Hematopoietic multipotent progenitor cell treated with erythropoietin and hydrocortisone succinate and interleukin-3 and kit ligand, for 4 days (in vitro differentiated cells): ENCODE results near the gene UBE2V1.
"Not testable (repeated sequence)": the region's sequence is repeated elsewhere in the genome, so short reads cannot be mapped to it uniquely, and the experiment has no call there.

Experiments used
- DNase-seq: peaks from one replicate; pipeline ENCODE4 v3.0.0-alpha.2; 2015

Gene UBE2V1

DNA sequence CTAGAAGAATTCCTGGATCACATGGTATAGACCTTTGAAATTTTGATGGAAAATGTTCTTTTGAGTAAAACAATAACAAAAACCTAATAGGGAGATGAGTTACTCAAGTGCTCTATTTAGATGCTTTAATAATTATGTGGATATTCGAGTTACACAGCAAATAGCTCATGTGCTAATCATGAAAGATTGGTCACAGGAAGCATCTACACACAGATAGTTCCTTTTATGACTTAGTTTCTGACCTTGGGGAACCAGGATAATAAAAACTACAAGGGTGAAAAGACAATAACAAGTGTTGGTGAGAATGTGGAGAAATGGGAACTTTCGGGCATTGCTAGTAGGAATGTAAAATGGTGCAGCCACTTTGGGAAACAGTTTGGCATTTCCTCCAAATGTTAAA lies 19.7 kb downstream of the UBE2V1 start:
- no peak for DNase-seq

GRCh38 chr20:50092436-50092835 lies 20.5 kb downstream of the UBE2V1 start:
- no peak for DNase-seq

- no peak for DNase-seq
Measured at GRCh38 chr20:50089787-50090177, 23.2 kb downstream of the UBE2V1 start.

GRCh38 chr20:50089140-50089786 lies 23.7 kb downstream of the UBE2V1 start:
- no peak for DNase-seq

- no peak for DNase-seq
Measured at GRCh38 chr20:50088022-50088421, 24.9 kb downstream of the UBE2V1 start.

DNA sequence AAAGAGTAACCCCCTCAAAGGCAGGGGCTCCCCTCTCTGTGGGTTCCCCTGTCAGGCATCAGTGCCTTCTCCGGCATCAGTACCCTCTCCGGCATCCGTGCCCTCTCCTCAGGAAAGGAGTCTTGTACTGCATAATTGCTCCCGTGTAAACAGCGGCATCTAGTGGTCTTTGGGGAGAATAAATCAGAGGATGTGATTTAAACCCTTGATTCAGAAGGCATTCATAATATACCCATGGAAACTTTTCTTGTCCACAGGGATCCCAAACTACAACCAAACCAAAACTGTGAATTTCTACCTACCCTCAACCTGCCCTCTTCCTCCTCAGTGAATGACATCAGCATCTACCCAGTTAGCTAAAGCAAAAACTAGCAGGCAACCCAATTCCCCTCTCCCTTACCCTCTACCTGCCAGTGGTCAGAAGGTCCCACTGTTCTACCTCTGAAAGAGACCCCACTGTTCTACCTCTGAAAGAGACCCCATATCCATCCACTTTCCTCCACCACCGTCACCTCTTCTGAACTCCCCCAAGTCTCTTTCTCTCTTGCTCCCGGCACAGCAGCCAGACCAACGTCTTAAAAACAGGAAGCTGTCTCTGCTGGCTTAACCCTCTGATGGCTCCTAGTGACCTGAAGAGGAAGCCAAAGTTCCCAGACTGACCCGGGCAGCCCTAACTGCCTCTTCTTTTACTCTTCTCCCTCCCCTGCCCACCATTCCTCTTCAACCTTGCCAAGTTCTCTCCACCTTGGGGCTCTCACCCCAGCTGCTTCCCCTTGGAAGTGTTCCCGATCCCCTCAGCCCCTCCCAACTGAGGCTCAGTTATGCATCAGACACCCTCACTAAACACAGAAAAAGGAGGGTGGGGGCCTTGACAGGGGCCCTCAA lies 27.2 kb downstream of the UBE2V1 start:
- DNase-seq, result peak; percentile 83

DNA sequence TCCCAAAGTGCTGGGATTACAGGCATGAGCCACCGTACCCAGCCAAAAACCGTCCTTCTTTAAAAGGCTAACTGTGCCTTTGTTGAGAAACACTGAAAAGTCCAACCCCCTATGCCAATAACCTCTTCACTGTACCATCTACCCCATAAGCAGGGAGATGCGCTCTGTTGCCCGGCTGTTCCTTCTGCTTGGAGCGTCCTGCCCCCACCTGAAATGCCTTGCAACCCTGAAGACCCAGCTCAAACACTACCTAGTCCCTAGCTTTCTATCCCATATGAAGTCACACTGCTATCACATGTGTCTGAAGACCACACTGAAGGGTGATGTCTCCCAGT lies 27.8 kb downstream of the UBE2V1 start:
- DNase-seq, result no peak

DNA sequence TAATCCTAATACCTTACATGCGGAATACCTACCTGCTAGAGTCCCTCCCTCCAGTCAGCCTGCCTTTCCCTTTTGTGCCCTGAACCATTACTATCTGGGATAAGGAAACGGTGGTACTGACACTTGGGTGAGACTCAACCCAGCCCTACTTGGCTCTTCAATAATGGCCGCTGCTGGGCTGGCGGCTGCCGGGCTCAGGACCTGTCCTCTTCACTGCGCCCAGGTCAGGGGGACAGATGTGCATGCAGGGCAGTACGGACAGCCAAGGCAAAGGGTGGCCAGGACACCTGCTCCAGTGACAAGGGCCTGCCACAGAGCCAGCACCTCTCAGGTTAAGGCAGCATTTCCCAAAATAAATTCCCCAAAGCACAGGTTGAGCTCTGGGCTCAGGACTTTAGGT lies 29.9 kb downstream of the UBE2V1 start:
- no peak for DNase-seq

DNA sequence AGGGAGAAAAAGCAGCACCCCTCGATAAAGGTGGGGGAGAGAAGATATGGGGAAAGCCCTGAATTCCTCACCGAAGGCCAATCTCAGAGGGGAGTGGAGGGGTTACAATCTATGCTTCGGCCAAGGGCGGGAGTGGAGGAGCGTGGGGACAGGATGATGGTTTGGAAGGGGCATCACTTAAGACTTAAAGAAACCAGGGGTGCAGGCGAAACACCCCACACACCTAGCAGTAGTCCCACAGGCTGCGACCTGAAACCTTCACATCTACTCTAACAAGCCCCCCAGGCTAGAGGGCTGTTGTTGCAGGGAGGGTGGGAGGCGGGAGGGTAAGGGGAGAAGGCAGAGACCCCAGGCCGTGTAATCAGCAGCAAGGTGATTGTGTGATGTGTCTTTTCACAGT lies 30.9 kb downstream of the UBE2V1 start:
- not testable (repeated sequence) for DNase-seq

DNA sequence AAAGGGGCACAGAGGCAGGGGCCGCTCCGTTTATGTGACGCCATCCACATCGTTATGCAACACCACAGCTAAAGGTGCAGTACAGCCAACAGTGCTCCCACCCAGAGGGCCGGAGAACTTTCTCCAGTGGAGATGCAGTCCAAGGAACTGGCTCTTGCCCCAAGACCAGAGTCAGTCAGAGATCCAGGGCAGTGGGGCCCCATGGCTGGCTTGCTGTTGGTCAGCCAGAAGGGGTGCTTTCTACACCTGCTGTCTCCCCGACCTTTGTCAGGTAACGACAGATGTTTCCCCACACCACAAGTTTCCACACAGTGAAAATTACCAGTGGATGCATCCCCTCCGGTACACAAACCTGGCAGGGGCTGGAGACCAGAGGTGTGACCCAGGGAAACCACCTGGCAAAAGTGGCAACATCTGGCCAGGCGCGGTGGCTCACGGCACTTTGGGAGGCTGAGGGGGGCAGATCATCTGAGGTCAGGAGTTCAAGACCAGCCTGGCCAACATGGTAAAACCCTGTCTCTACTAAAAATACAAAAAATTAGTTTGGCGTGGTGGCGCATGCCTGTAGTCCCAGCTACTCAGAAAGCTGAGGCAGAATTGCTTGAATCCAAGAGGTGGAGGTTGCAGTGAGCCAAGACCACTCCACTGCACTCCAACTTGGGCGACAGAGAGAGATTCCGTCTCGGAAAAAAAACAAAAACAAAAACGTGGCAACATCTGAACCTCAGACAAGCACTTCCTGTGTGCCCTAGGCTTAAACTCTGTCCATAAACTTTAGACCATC lies 34.9 kb downstream of the UBE2V1 start:
- DNase-seq, result no peak

- no peak for DNase-seq
Measured at GRCh38 chr20:50073500-50073899, 39.5 kb downstream of the UBE2V1 start.

DNA sequence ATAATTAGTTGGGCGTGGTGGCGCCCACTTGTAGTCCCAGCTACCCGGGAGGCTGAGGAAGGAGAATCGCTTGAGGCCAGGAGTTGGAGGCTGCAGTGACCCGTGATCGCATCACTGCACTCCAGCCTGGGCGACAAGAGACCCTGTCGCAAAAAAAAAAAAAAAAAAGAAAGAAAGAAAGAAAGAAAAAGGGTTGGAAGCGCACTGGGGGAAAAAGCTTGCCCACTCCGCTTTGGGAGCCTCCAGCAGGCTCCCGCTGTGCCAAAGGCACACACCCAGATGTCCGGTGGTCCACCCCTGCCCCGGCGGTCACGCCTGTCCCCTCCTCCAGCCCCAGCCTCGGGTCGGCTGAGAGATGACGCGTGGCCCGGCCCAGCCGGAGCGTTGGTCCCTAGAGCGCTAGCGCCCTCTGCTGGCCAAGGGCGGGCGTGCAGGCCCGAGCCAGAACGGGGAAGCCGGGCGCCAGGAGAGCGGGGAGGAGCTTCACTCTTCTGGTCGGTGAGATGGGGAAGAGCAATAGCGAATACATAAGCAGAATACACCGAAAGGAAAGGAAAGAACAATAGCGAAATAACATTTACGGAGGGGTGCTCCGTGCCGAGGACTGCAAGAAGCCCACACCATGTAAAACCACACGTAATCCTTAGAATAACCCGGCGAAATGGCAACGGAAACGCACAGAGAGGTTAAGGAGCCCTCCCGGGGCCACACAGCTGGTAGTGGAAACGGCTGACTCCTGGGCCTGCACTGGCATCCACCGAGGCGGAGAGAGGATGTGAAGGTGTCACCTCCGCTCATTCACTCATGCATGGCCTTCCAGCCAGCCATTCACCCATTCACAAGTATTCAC lies 41.7 kb downstream of the UBE2V1 start:
- peak; percentile 93 for DNase-seq

DNA sequence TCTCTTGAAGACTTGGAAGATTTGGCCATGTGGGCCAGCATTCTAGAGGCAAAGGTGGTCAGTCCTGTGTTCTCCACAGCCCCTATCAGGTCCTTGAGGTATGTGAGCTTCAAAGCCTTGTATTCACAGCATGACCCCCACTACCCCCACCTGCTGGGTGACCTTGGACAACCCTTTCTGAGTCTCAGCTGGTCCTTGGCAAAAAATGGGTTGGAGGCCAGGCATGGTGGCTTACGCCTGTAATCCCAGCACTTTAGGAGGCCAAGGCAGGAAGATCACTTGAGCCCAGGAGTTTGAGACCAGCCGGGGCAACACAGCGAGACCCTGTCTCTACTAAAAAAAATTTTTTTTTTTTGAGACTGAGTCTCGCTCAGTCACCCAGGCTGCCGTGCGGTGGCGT lies 42.6 kb downstream of the UBE2V1 start:
- peak; percentile 45 for DNase-seq

DNA sequence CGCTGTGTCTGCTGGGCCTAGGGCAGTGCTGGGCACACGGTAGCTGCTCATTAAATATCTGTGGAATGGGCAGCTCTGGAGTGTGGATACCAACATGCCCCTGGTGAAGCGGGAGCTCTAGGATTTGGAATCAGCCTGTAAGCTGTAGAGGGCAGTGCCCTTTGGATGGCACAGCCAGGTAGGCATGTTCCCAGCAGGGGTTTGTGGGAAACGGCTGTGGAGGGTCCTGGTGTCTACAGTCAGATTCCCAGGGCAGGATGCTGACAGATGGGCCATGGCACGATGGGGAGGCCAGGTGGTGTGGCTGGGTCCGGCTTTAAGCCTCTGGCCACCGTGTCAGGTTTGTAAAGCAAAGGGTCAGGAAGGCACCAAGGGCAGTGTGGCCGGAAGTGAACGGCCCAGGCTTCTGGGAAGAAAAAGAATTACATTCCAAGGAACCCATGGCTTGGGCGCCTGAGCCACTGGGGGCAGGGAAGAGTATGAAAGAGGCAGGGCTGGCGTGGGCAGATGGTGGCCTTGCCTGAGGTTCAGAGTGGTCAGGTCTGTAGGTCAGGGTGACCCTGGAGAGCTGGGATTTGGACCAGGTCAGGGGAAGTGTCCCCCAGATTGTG lies 44.8 kb downstream of the UBE2V1 start:
- no peak for DNase-seq

- no peak for DNase-seq
Measured at GRCh38 chr20:50067461-50067860, 45.5 kb downstream of the UBE2V1 start.

- no peak for DNase-seq
Measured at GRCh38 chr20:50067018-50067417, 45.9 kb downstream of the UBE2V1 start.

GRCh38 chr20:50066161-50066834 lies 46.7 kb downstream of the UBE2V1 start:
- no peak for DNase-seq

GRCh38 chr20:50065325-50065615 lies 47.7 kb downstream of the UBE2V1 start:
- no peak for DNase-seq

GRCh38 chr20:50063763-50064162 lies 49.2 kb downstream of the UBE2V1 start:
- DNase-seq, result not testable (repeated sequence)

DNA sequence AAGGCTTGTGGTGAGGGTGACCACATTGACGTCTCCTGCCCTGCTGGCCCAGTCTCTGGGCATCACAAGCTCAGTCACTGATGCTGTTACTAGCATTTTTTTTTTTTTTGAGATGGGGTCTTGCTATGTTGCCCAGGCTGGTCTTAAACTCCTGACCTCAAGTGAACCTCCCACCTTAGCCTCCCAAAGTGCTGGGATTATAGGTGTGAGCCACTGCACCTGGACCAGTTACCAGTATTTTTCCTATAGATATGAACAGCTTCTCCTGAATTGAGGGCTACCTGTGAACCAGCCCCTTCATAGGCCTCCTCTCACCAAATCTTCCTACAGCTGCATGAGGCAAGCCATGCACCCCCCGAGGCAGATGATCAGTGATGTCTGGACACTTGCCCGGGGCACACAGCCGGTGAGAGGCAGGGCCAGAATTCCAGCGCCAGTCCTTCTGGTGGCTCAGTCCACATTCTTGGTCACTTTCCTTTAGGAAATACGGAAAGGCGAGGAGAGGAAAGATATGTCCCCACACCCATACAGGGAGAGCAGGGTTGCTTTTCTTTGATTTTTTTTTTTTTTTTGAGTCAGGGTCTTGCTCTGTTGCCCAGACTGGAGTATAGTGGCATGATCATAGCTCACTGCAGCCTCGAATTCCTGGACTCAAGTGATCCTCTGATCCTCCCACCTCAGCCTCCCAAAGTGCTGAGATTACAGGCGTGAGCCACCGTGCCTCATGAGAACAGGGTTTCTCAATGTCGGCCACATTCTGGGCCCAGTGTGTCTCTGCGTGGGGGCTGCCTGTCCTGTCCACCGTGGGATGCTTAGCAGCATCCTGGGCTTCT lies 50.7 kb downstream of the UBE2V1 start:
- DNase-seq, result no peak
